Endodermal cell (in vitro differentiated cells): Measurements from ENCODE around the gene SLC26A2. TPM values are rescaled to one million over a fixed set of nuclear protein-coding genes. Genes with fewer than 3 reads are reported as not detected.
A peak's percentile ranks its signal among the peaks of the same experiment; 100 is the strongest.

Source experiments
- DNase-seq: peaks from one replicate; pipeline ENCODE4 v3.0.0-alpha.2; 2017
- H3K27ac ChIP-seq: 2 replicates; pipeline ENCODE4 v1.5.1; 2013; ENCODE audit warnings: mild to moderate bottlenecking, low read depth, low read length, moderate library complexity
- H3K27me3 ChIP-seq: 2 replicates; pipeline ENCODE4 v1.6.1; 2013; ENCODE audit warnings: mild to moderate bottlenecking, low read length, moderate library complexity; ENCODE audit not compliant: insufficient read depth, control insufficient read depth, poor library complexity, severe bottlenecking
- H3K36me3 ChIP-seq: 2 replicates; pipeline ENCODE4 v1.7.0; 2013; ENCODE audit warnings: mild to moderate bottlenecking, low read length, moderate library complexity; ENCODE audit not compliant: control insufficient read depth, insufficient read depth
- H3K4me1 ChIP-seq: one replicate; pipeline ENCODE4 v1.7.0; 2013; ENCODE audit warnings: low read length; ENCODE audit not compliant: control insufficient read depth, insufficient read depth
- H3K4me3 ChIP-seq: 2 replicates; pipeline ENCODE4 v1.5.1; 2013; ENCODE audit warnings: mild to moderate bottlenecking, low read length, moderate library complexity
- H3K9ac ChIP-seq: 2 replicates; pipeline ENCODE4 v1.6.1; 2013; ENCODE audit warnings: mild to moderate bottlenecking, low read length, moderate library complexity; ENCODE audit not compliant: poor library complexity, severe bottlenecking; ENCODE audit errors: extremely low read depth
- H3K9me3 ChIP-seq: 2 replicates; pipeline ENCODE4 v1.6.1; 2013; ENCODE audit warnings: mild to moderate bottlenecking, low read length, moderate library complexity; ENCODE audit not compliant: control insufficient read depth
- H3K27ac Mint-ChIP-seq: 2 replicates; pipeline ENCODE4 v1.8.0; 2020; ENCODE audit warnings: mixed read lengths
- H3K27me3 Mint-ChIP-seq: 2 replicates; pipeline ENCODE4 v1.8.0; 2021; ENCODE audit warnings: mild to moderate bottlenecking, mixed read lengths; ENCODE audit not compliant: insufficient read depth
- H3K36me3 Mint-ChIP-seq: 2 replicates; pipeline ENCODE4 v1.8.0; 2020; ENCODE audit warnings: low read depth, mixed read lengths
- H3K4me1 Mint-ChIP-seq: 2 replicates; pipeline ENCODE4 v1.8.0; 2020; ENCODE audit warnings: mixed read lengths
- H3K4me3 Mint-ChIP-seq: 2 replicates; pipeline ENCODE4 v1.8.0; 2020; ENCODE audit warnings: mild to moderate bottlenecking, moderate library complexity, mixed read lengths
- H3K9me3 Mint-ChIP-seq: 2 replicates; pipeline ENCODE4 v1.8.0; 2020; ENCODE audit warnings: mild to moderate bottlenecking, mixed read lengths
- CTCF ChIP-seq: fragments of 200-600 bp; sonication (generic); conservative IDR thresholded peaks from 2 replicates; pipeline ENCODE4 v1.5.0; 2021; ENCODE audit warnings: antibody characterized with exemption, mild to moderate bottlenecking
- WGBS, 2 experiments: methylation state at CpG; one replicate each; pipeline versions ENCODE4 v1.1.5 to v1.1.7; 2013; ENCODE audit warnings: missing lambda C conversion rate in 2 of 2, mixed read lengths in 1 of 2; ENCODE audit not compliant: insufficient coverage in 1 of 2, insufficient read length in 1 of 2; 5-methylcytosine and 5-hydroxymethylcytosine counted together
- total RNA-seq, 2 donors: library from RNA; stranded (reverse); fragmentation: NEBNext Ultra II Directional in 1 of 2; extraction: Animal tissue kit (Norgen Biotek cat#: 25700) in 1 of 2; gene quantifications; 2 replicates in 1 of 2; 3 replicates in 1 of 2; pipeline ENCODE4 v1.2.1, GENCODE V29; 2021

SLC26A2 gene
- total RNA-seq, 2 donors from 2014 or later: 22.3 to 23.9 TPM

- no peak for TF ChIP-seq CTCF
- H3K36me3 ChIP-seq: peaks cover 5% of the 10 kb centered on the region
- Mint-ChIP-seq H3K4me1 (peaks cover 3% of the 10 kb centered on the region), H3K36me3 (no peaks in the 10 kb centered on the region), H3K27me3 (no peaks in the 10 kb centered on the region), H3K27ac (peak overlapping the region; percentile 30), H3K4me3 (no peak overlapping the region), H3K9me3 (no peaks in the 10 kb centered on the region)
- no peak overlapping the region for H3K27ac ChIP-seq
- H3K27me3 ChIP-seq: no peaks in the 10 kb centered on the region
- WGBS, 2 experiments: 92 to 95% methylated on average over 4 to 5 of the region's 5 CpGs
- H3K9ac ChIP-seq: no peak overlapping the region
- H3K4me3 ChIP-seq: no peak overlapping the region
- no peaks in the 10 kb centered on the region for H3K4me1 ChIP-seq
- H3K9me3 ChIP-seq: no peaks in the 10 kb centered on the region
- no peak for DNase-seq
Observed at GRCh38 chr5:149988126-149988525, 27.6 kb downstream of the SLC26A2 start.

- H3K4me1 ChIP-seq: no peaks in the 10 kb centered on the region
Observed at GRCh38 chr5:149990518-149991376, 30.2 kb downstream of the SLC26A2 start.

GRCh38 chr5:149993471-149993870, 32.9 kb downstream of the SLC26A2 start:
- H3K4me1 Mint-ChIP-seq: peaks cover 3% of the 10 kb centered on the region
- no peaks in the 10 kb centered on the region for H3K9me3 Mint-ChIP-seq
- Histone ChIP-seq H3K36me3 (no peaks in the 10 kb centered on the region), H3K27me3 (no peaks in the 10 kb centered on the region), H3K9ac (no peak overlapping the region), H3K9me3 (no peaks in the 10 kb centered on the region), H3K27ac (no peak overlapping the region), H3K4me1 (no peaks in the 10 kb centered on the region), H3K4me3 (no peak overlapping the region)
- DNase-seq: no peak
- H3K27me3 Mint-ChIP-seq: no peaks in the 10 kb centered on the region
- H3K27ac Mint-ChIP-seq: no peak overlapping the region
- peaks cover 4% of the 10 kb centered on the region for H3K36me3 Mint-ChIP-seq
- no peak overlapping the region for H3K4me3 Mint-ChIP-seq
- 91 to 100% methylated on average over 1 to 3 of the region's 3 CpGs for WGBS, 2 experiments
- no peak for TF ChIP-seq CTCF

More at GRCh38 chr5:149990518-149991376, 30.2 kb downstream of the SLC26A2 start:
- Histone ChIP-seq H3K9ac (no peak overlapping the region), H3K9me3 (no peaks in the 10 kb centered on the region), H3K36me3 (no peaks in the 10 kb centered on the region), H3K27me3 (no peaks in the 10 kb centered on the region), H3K4me3 (no peak overlapping the region), H3K27ac (no peak overlapping the region)
- WGBS, 2 experiments: 65 to 89% methylated on average over 3 to 4 of the region's 4 CpGs
- no peak overlapping the region for H3K4me3 Mint-ChIP-seq
- TF ChIP-seq CTCF: peak; percentile 97
- peak; percentile 89 for DNase-seq
- H3K9me3 Mint-ChIP-seq: no peaks in the 10 kb centered on the region
- H3K4me1 Mint-ChIP-seq: peaks cover 3% of the 10 kb centered on the region
- peaks cover 4% of the 10 kb centered on the region for H3K36me3 Mint-ChIP-seq
- H3K27me3 Mint-ChIP-seq: no peaks in the 10 kb centered on the region
- H3K27ac Mint-ChIP-seq: no peak overlapping the region
